Measurements from ENCODE around the gene KREMEN2. TPM values are rescaled to one million over a fixed set of nuclear protein-coding genes. Genes with fewer than 3 reads are reported as not detected.

Gene KREMEN2
- total and polyA plus RNA-seq, 2 of the 4 experiments (the other 2 are of a cell fraction): 0.03 TPM; not detected in 1

DNA sequence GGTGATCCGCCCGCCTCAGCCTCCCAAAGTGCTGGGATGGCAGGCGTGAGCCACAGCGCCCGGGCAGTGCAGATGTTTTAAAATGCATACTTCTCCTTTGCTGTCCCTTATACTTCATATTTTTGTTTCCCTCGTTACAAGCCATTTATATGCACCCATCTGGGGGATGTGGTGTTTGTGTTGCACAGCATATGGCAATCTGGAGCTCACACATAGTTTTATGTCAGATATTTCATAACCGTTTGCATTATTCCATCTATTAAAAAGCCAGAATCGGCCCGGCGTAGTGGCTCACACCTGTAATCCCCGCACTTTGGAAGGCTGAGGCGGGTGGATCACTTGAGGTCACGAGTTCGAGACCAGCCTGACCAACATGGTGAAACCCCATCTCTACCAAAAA is 40.6 kb upstream of the KREMEN2 start:
- Histone ChIP-seq H3K36me3 (ENCODE audit: control insufficient read depth, insufficient read depth, low read length) (peaks cover 12% of the 10 kb centered on the region), H3K4me3 (ENCODE audit: insufficient read depth, low read depth, low read length) (no peak overlapping the region), H3K9ac (ENCODE audit: low read depth, low read length) (no peak overlapping the region), H2BK15ac (ENCODE audit: low read depth, low read length) (no peak overlapping the region), H3K9me3 (ENCODE audit: control insufficient read depth, insufficient read depth, low read length) (no peaks in the 10 kb centered on the region), H3K14ac (replicated peaks; ENCODE audit: low read depth, low read length) (no peak overlapping the region), H3K4me1 (ENCODE audit: control insufficient read depth, insufficient read depth, low read length) (0 out of 2 replicates have a peak, but pooled peaks cover 1% of the 10 kb centered on the region), H3K79me1 (ENCODE audit: low read depth in 1 of 2, low read length in 2 of 2) (peaks cover 8 to 47% of the 10 kb centered on the region in 2 experiments; a peak in 3 of 4 replicates), H3K23ac (ENCODE audit: low read depth, low read length) (no peak overlapping the region), H2BK20ac (ENCODE audit: low read depth, low read length) (no peak overlapping the region), H3K4ac (ENCODE audit: low read depth, low read length) (no peak overlapping the region), H3K9me1 (ENCODE audit: insufficient read depth, low read length) (no peaks in the 10 kb centered on the region), H3K4me2 (ENCODE audit: low read depth, low read length) (no peak overlapping the region), H4K91ac (ENCODE audit: insufficient read depth, low read depth, low read length) (no peak overlapping the region), H2BK5ac (ENCODE audit: low read depth, low read length, poor library complexity, severe bottlenecking) (no peak overlapping the region), H4K5ac (ENCODE audit: low read depth, low read length) (no peak overlapping the region), H2AK9ac (replicated peaks; ENCODE audit: low read depth, low read length, poor library complexity) (no peak overlapping the region), H3K18ac (ENCODE audit: low read depth, low read length) (no peak overlapping the region), H3K56ac (ENCODE audit: extremely low read depth, insufficient read depth, low read length) (no peak overlapping the region), H2AFZ (replicated peaks; ENCODE audit: low read length, poor library complexity) (no peak overlapping the region), H4K20me1 (ENCODE audit: insufficient read depth, low read length) (peaks cover 6% of the 10 kb centered on the region; the same call in 1 of the 2 replicates), H2BK120ac (ENCODE audit: low read depth, low read length) (no peak overlapping the region), H3K27ac (ENCODE audit: insufficient read depth, low read length) (no peak overlapping the region), H2AK5ac (ENCODE audit: low read depth, low read length) (no peak overlapping the region), H3K27me3 (ENCODE audit: control insufficient read depth, insufficient read depth, low read length) (no peaks in the 10 kb centered on the region), H4K8ac (ENCODE audit: low read depth in 2 of 2, low read length in 2 of 2) (no peak overlapping the region)
- no peak for DNase-seq
- BruUV-seq (replicated peaks): no TSS peak
- TF ChIP-seq, protein P1, sequence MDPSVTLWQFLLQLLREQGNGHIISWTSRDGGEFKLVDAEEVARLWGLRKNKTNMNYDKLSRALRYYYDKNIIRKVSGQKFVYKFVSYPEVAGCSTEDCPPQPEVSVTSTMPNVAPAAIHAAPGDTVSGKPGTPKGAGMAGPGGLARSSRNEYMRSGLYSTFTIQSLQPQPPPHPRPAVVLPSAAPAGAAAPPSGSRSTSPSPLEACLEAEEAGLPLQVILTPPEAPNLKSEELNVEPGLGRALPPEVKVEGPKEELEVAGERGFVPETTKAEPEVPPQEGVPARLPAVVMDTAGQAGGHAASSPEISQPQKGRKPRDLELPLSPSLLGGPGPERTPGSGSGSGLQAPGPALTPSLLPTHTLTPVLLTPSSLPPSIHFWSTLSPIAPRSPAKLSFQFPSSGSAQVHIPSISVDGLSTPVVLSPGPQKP (IDR thresholded peaks at IDR 0.05; ENCODE audit: borderline replicate concordance, low read depth, low read length): no peak
- TF ChIP-seq BHLHE40 (IDR thresholded peaks at IDR 0.05; ENCODE audit: low read depth, low read length) (no peak), MXI1 (IDR thresholded peaks at IDR 0.05; ENCODE audit: borderline replicate concordance, low read depth, low read length) (no peak), CEBPB (IDR thresholded peaks at IDR 0.05; ENCODE audit: low read depth, low read length) (no peak), RCOR1 (IDR thresholded peaks at IDR 0.05; ENCODE audit: insufficient replicate concordance, low read length) (no peak), MAZ (IDR thresholded peaks at IDR 0.05; ENCODE audit: borderline replicate concordance, low read depth, low read length) (no peak), SMC3 (IDR thresholded peaks at IDR 0.05; ENCODE audit: low read depth, low read length) (no peak), NFE2L2 (IDR thresholded peaks at IDR 0.05; ENCODE audit: low read depth, low read length) (no peak), MAFK (IDR thresholded peaks at IDR 0.05; ENCODE audit: low read depth, low read length) (no peak), CHD1 (IDR thresholded peaks at IDR 0.05; ENCODE audit: low read depth, low read length) (no peak), POLR2A (IDR thresholded peaks at IDR 0.05; ENCODE audit: low read depth, low read length) (no peak), RFX5 (IDR thresholded peaks at IDR 0.05; ENCODE audit: low read depth, low read length) (no peak)
- TF ChIP-seq, protein P2, sequence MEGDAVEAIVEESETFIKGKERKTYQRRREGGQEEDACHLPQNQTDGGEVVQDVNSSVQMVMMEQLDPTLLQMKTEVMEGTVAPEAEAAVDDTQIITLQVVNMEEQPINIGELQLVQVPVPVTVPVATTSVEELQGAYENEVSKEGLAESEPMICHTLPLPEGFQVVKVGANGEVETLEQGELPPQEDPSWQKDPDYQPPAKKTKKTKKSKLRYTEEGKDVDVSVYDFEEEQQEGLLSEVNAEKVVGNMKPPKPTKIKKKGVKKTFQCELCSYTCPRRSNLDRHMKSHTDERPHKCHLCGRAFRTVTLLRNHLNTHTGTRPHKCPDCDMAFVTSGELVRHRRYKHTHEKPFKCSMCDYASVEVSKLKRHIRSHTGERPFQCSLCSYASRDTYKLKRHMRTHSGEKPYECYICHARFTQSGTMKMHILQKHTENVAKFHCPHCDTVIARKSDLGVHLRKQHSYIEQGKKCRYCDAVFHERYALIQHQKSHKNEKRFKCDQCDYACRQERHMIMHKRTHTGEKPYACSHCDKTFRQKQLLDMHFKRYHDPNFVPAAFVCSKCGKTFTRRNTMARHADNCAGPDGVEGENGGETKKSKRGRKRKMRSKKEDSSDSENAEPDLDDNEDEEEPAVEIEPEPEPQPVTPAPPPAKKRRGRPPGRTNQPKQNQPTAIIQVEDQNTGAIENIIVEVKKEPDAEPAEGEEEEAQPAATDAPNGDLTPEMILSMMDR (conservative IDR thresholded peaks at IDR 0.05; ENCODE audit: low read depth, low read length): no peak
- intact Hi-C loops (cut with micrococcal nuclease): no loop called here
- POLR2A ChIA-PET (ENCODE audit: unreplicated experiment): no interaction called here
- 87% methylated on average over 4 of the region's 14 CpGs; no CpG with 5 or more reads in 1 of the 2 experiments for WGBS, 2 experiments (ENCODE audit: extremely low coverage in 2 of 2, insufficient read length in 1 of 2)
- in situ Hi-C loops (cut with MboI; ENCODE audit: low sequenced_read_pairs): no loop called here
- dilution Hi-C loops (cut with HindIII; ENCODE audit: low sequenced_read_pairs, unreplicated experiment): no loop called here
- no peak for ATAC-seq (ENCODE audit: low read depth)
- CTCF ChIA-PET: no interaction called here
